ENCODE results near the gene LOXL3.

DNA sequence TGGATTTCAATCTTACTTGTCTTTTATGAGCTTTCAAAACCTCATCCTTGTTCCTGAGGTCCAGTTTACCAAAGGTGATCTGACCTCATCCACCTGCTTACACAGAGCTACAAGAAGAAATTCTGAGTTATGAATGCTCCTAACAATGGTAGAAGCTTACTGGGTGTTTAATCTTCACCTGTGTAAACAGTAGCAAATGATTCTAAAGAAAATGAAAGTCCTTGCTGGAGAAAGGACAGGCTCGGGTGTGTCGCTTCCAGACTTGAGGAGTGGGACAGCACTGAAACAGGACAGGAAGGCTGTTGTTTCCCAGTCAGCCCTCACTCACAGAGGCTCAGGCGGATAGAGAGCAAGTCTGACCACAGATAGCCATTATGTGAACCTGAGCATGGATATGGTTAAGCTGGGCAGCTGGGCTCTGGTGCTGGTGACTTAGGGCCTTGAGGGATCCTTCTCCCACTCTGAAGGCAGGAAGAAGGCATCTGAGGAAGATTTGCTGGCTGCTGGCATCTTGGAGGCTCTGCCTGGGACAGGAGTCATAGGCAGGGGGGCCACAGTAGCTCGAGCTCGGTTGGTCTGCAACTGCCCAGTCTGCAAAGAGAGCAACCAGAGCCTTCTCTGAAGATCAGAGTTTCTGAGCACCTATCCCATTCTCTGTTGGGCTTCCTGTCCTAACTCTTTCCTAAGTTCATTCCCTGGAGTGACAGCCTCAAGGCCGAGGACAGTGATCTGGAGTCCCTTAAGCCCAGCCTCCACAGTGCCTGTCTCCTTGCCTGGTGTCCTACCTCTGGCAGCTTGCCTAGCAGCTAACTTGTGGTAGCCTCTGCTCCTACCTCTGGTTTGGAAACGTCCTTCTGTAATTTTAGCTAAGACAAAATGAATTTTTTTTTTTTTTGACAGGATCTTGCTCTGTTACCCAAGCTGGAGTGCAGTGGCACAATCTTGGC, 4.8 kb upstream of the LOXL3 start:
- TF ChIP-seq, protein P1, sequence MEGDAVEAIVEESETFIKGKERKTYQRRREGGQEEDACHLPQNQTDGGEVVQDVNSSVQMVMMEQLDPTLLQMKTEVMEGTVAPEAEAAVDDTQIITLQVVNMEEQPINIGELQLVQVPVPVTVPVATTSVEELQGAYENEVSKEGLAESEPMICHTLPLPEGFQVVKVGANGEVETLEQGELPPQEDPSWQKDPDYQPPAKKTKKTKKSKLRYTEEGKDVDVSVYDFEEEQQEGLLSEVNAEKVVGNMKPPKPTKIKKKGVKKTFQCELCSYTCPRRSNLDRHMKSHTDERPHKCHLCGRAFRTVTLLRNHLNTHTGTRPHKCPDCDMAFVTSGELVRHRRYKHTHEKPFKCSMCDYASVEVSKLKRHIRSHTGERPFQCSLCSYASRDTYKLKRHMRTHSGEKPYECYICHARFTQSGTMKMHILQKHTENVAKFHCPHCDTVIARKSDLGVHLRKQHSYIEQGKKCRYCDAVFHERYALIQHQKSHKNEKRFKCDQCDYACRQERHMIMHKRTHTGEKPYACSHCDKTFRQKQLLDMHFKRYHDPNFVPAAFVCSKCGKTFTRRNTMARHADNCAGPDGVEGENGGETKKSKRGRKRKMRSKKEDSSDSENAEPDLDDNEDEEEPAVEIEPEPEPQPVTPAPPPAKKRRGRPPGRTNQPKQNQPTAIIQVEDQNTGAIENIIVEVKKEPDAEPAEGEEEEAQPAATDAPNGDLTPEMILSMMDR (IDR thresholded peaks at IDR 0.05) = no peak
- TF ChIP-seq POLR2A (IDR thresholded peaks at IDR 0.05) (no peak), POLR2AphosphoS5 (IDR thresholded peaks at IDR 0.05) (no peak)

Data from upper lobe of left lung (tissue), 4 donors.